ENCODE measurements around the gene PPEF2.
A peak's percentile ranks its signal among the peaks of the same experiment; 100 is the strongest.
"Not testable (repeated sequence)": the region's sequence is repeated elsewhere in the genome, so short reads cannot be mapped to it uniquely, and the experiment has no call there.

PPEF2 gene

DNA sequence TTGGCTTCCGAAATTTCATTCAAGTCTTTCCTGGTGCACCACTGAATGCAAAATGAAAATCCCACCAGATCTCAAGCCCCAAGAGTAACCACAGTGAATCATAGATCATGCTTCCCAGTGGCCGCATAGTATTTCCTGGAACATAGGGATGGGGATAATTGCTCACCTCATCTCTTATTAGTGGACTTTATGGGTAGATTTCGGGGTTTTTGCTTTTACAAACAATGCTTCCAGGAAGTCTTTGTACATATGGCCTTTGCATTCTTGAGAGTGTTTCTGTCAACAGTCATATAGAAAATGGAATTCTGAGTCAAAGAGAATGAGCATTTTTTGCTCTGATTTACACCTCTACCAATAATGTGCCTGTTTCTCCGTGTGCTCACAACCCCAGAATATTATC is 53.4 kb downstream of the PPEF2 start:
- H3K27me3 ChIP-seq (replicated peaks; ENCODE audit: control insufficient read depth, insufficient read depth, low read length): peaks cover 1% of the 10 kb centered on the region
- DNase-seq (ENCODE audit: low read depth): peak; percentile 22
- H3K4me3 ChIP-seq (ENCODE audit: low read length): no peak overlapping the region
- no peaks in the 10 kb centered on the region for H3K36me3 ChIP-seq (ENCODE audit: control insufficient read depth, insufficient read depth, low read length, severe bottlenecking)
- no peaks in the 10 kb centered on the region for H3K9me3 ChIP-seq (ENCODE audit: control insufficient read depth, low read length)
- peaks cover 28% of the 10 kb centered on the region for H3K4me1 ChIP-seq (ENCODE audit: control insufficient read depth, insufficient read depth, low read length)
- H3K9ac ChIP-seq (ENCODE audit: low read length): no peak overlapping the region

DNA sequence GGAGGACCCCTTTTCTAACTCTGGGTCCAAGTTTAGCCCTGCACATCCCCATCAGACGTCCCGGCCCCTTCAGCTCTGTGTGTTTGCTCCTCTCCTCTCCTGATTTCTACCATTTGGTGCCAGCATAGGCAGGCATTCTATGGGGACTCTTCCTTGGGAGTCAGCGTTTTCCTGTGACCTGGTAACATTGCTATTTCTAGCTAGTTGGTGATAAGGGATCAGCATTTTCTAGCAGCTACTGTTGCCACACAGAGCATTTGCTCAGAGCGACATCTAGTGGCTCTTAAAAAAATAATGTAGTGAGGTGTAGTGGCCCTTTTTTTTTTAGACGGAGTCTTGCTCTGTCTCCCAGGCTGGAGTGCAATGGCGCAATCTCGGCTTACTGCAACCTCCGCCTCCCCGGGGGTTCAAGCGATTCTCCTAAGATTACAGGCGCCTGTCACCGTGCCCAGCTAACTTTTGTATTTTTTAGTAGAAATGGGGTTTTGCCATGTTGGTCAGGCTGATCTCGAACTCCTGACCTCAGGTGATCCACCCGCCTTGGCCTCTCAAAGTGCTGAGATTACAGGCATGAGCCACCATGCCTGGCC is 54.0 kb downstream of the PPEF2 start:
- peaks cover 32% of the 10 kb centered on the region for H3K4me1 ChIP-seq (ENCODE audit: control insufficient read depth, insufficient read depth, low read length)
- not testable (repeated sequence) for H3K36me3 ChIP-seq (ENCODE audit: control insufficient read depth, insufficient read depth, low read length, severe bottlenecking); H3K9ac ChIP-seq (ENCODE audit: low read length); H3K27me3 ChIP-seq (replicated peaks; ENCODE audit: control insufficient read depth, insufficient read depth, low read length); H3K4me3 ChIP-seq (ENCODE audit: low read length); H3K9me3 ChIP-seq (ENCODE audit: control insufficient read depth, low read length)
- DNase-seq (ENCODE audit: low read depth): peak; percentile 92

DNA sequence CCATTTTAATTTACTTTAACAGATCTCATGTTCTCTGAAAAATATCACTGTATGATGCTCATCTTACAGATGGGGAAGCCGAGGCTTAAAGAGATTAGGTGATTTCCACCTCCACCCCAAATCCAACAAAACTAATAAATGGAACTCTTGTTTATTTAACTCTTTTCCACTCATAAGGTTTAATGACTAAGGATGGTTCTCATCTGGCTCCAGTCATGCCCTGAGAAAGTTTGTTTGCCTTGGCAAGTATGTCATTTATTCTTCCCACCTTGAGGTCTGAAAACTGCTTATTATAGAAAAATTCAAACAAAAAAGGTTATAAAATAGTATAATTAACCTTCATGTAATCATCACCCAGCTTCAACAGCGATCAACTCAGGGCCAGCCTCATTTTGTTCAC is 56.3 kb downstream of the PPEF2 start:
- Histone ChIP-seq H3K4me1 (ENCODE audit: control insufficient read depth, insufficient read depth, low read length) (peaks cover 31% of the 10 kb centered on the region), H3K36me3 (ENCODE audit: control insufficient read depth, insufficient read depth, low read length, severe bottlenecking) (no peaks in the 10 kb centered on the region), H3K27me3 (replicated peaks; ENCODE audit: control insufficient read depth, insufficient read depth, low read length) (no peaks in the 10 kb centered on the region), H3K9ac (ENCODE audit: low read length) (no peak overlapping the region), H3K9me3 (ENCODE audit: control insufficient read depth, low read length) (no peaks in the 10 kb centered on the region), H3K4me3 (ENCODE audit: low read length) (no peak overlapping the region)
- no peak for DNase-seq (ENCODE audit: low read depth)

DNA sequence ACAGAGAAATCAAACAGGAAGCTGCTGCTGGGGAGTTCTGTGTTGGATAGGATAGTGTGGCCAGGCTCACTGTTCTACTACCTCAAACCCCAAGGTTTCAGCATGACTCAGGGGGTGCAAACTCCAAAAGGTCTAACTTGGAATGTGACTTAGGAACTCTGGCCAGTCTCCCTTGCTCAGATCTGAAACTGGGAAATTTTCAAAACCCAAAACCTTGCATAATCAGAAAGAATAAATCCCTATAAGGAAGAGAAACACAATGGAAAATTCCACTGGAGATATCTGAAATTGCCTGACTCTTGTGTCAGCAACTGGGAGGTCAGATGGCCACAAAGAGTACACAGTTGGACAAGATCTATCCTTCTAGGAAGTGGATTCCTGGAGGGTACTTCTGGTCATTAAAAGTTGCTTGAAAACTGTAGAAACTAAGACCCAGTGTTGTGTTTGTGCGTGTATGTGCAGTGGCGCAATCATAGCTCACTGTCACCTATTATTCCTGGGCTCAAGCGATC is 58.0 kb downstream of the PPEF2 start:
- H3K4me3 ChIP-seq (ENCODE audit: low read length): peak overlapping the region; percentile 39
- H3K4me1 ChIP-seq (ENCODE audit: control insufficient read depth, insufficient read depth, low read length): peaks cover 29% of the 10 kb centered on the region
- H3K36me3 ChIP-seq (ENCODE audit: control insufficient read depth, insufficient read depth, low read length, severe bottlenecking): no peaks in the 10 kb centered on the region
- no peaks in the 10 kb centered on the region for H3K9me3 ChIP-seq (ENCODE audit: control insufficient read depth, low read length)
- H3K9ac ChIP-seq (ENCODE audit: low read length): peak overlapping the region; percentile 76
- H3K27me3 ChIP-seq (replicated peaks; ENCODE audit: control insufficient read depth, insufficient read depth, low read length): no peaks in the 10 kb centered on the region
- peak; percentile 87 for DNase-seq (ENCODE audit: low read depth)

DNA sequence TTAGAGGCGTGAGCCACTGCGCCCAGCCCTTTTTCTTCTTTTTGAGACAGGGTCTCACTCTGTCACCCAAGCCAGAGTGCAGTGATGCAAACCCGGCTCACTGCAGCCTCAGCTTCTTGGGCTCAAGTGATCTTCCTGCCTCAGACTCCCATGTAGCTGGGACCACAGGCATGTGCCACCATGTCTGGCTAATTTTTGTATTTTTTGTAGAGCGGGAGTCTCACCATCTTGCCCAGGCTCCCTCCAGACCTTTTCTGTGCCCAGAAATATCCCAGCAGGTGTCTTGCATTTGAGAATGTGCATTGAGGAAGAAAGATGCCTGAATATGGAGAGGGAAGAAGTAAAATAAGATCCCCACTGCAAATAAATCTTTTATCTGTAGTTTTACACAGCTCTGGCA is 58.7 kb downstream of the PPEF2 start:
- H3K9me3 ChIP-seq (ENCODE audit: control insufficient read depth, low read length): no peaks in the 10 kb centered on the region
- H3K36me3 ChIP-seq (ENCODE audit: control insufficient read depth, insufficient read depth, low read length, severe bottlenecking): no peaks in the 10 kb centered on the region
- peaks cover 24% of the 10 kb centered on the region for H3K4me1 ChIP-seq (ENCODE audit: control insufficient read depth, insufficient read depth, low read length)
- peak overlapping the region; percentile 39 for H3K4me3 ChIP-seq (ENCODE audit: low read length)
- H3K27me3 ChIP-seq (replicated peaks; ENCODE audit: control insufficient read depth, insufficient read depth, low read length): no peaks in the 10 kb centered on the region
- peak overlapping the region; percentile 76 for H3K9ac ChIP-seq (ENCODE audit: low read length)
- DNase-seq (ENCODE audit: low read depth): no peak

DNA sequence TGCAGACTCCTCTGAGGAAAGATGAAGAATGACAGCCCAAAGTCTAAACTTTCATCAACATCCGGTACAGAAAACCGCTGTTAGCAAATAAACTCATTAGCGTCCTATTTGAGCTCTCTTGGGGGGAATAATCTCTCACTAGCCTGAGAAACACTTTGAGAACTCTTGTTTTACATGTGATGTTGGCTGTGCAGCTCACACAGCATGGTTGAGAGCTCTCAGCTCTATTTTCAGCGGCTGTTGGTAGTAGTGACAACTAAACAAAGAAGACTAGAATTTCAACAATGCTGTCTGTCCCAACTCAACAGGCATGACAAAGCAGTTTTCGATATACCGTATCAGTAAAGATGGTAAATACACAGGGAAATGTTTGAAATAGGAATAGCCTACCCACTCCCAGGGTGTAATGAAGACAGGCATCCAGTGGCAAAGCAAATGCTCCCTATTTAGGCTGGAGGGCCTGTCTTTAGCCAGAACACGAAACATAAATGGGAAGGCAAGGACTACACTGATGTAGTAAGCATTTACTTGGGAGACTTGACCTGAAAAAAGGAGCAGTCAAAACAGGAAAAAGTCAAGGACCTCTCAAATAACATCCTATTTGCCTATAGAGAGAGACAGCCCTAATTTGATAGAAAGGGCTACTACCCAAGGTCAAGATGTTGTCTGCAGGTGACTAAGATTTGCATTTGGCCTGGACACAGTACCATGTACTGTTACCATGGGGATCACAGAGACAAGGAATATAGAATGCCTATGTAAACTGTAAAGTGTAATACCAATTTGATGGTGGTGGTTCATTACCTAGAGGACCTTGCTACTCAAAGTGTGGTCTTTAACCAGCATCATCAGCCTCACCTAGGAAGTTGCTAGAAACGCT is 60.4 kb downstream of the PPEF2 start:
- Histone ChIP-seq H3K4me1 (ENCODE audit: control insufficient read depth, insufficient read depth, low read length) (peaks cover 15% of the 10 kb centered on the region), H3K4me3 (ENCODE audit: low read length) (no peak overlapping the region), H3K9ac (ENCODE audit: low read length) (no peak overlapping the region), H3K27me3 (replicated peaks; ENCODE audit: control insufficient read depth, insufficient read depth, low read length) (no peaks in the 10 kb centered on the region), H3K9me3 (ENCODE audit: control insufficient read depth, low read length) (no peaks in the 10 kb centered on the region), H3K36me3 (ENCODE audit: control insufficient read depth, insufficient read depth, low read length, severe bottlenecking) (no peaks in the 10 kb centered on the region)
- peak; percentile 23 for DNase-seq (ENCODE audit: low read depth)

DNA sequence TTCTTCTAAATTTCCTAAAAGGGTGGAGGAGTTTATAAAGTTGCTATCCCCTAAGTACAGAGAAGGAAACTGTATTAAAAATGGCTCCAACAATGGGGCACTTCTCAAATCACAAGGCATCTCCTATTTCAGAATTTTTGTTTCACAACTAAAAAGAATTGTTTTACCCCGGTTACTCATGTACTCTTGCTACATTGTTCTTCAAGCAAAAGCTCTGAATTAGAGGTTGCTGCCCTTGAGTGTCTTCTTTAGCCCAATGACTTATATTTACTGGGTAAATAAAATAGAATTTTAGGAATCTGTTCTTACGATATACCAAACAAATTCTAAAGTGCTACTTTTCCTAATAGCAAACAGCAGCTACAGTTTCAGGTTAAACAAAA is 67.5 kb downstream of the PPEF2 start:
- peak; percentile 68 for DNase-seq (ENCODE audit: low read depth)
- H3K27me3 ChIP-seq (replicated peaks; ENCODE audit: control insufficient read depth, insufficient read depth, low read length): no peaks in the 10 kb centered on the region
- H3K4me1 ChIP-seq (ENCODE audit: control insufficient read depth, insufficient read depth, low read length): peaks cover 21% of the 10 kb centered on the region
- no peak overlapping the region for H3K4me3 ChIP-seq (ENCODE audit: low read length)
- H3K36me3 ChIP-seq (ENCODE audit: control insufficient read depth, insufficient read depth, low read length, severe bottlenecking): no peaks in the 10 kb centered on the region
- H3K9ac ChIP-seq (ENCODE audit: low read length): no peak overlapping the region
- no peaks in the 10 kb centered on the region for H3K9me3 ChIP-seq (ENCODE audit: control insufficient read depth, low read length)

DNA sequence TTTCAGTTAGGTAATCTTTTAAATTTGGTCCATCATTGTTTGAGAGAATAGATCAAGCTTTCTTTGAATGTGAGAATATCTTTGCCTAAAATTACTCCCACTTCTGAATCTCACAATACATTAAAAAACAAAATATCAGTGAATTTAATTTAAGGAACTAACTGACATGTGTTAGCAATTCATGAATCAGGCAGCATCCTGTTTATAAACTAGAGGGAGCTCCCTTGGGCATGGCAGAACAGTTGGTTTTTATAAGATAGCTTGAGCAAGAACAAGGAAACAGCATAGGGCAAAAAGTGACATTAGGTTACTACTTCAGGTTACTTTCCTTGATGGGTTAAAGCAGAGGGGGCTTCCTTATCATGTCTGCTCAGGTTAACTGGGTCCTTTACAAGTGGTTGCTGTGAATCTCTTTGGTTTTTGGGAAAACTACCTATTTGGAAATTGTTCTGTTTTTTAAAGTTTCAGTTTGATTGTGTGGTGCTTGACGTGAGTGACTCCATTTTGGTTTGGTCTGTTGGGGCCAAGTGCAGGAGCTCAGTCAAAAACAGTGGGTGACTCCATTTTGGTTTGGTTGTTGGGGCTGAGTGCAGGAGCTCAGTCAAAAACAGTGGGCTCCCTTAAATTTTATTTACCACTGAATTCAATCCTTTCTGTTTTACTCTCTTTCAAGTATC is 68.0 kb downstream of the PPEF2 start:
- Histone ChIP-seq H3K36me3 (ENCODE audit: control insufficient read depth, insufficient read depth, low read length, severe bottlenecking) (no peaks in the 10 kb centered on the region), H3K9ac (ENCODE audit: low read length) (no peak overlapping the region), H3K4me3 (ENCODE audit: low read length) (no peak overlapping the region), H3K4me1 (ENCODE audit: control insufficient read depth, insufficient read depth, low read length) (peaks cover 21% of the 10 kb centered on the region), H3K27me3 (replicated peaks; ENCODE audit: control insufficient read depth, insufficient read depth, low read length) (no peaks in the 10 kb centered on the region), H3K9me3 (ENCODE audit: control insufficient read depth, low read length) (no peaks in the 10 kb centered on the region)
- DNase-seq (ENCODE audit: low read depth): peak; percentile 6

DNA sequence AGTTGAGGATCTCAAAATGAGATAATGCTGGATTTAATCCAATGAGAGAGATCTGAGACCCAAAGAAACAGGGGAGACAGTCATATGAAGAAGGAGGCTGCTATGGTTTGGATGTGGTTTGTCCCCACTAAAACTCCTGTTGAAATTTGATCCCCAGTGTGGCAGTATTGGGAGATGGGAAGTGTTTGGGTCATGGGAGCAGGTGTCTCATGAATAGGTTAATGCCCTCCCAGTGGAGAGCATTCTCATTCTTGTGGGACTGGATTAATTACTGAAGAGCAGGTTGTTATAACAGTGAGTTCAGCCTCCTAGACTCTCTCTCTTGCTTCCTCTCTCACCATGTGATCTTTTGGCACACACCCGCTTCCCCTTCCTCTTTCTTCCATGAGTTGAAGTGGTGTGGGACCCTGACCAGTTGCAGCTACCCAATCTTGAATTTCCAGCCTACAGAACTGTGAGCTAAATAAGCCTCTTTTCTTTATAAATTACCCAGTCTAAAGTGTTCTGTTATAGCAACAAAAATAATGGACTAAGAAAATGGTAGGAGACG is 70.3 kb downstream of the PPEF2 start:
- H3K27me3 ChIP-seq (replicated peaks; ENCODE audit: control insufficient read depth, insufficient read depth, low read length): no peaks in the 10 kb centered on the region
- no peak overlapping the region for H3K4me3 ChIP-seq (ENCODE audit: low read length)
- no peak for DNase-seq (ENCODE audit: low read depth)
- H3K9ac ChIP-seq (ENCODE audit: low read length): no peak overlapping the region
- H3K36me3 ChIP-seq (ENCODE audit: control insufficient read depth, insufficient read depth, low read length, severe bottlenecking): no peaks in the 10 kb centered on the region
- H3K4me1 ChIP-seq (ENCODE audit: control insufficient read depth, insufficient read depth, low read length): peaks cover 21% of the 10 kb centered on the region
- H3K9me3 ChIP-seq (ENCODE audit: control insufficient read depth, low read length): no peaks in the 10 kb centered on the region

DNA sequence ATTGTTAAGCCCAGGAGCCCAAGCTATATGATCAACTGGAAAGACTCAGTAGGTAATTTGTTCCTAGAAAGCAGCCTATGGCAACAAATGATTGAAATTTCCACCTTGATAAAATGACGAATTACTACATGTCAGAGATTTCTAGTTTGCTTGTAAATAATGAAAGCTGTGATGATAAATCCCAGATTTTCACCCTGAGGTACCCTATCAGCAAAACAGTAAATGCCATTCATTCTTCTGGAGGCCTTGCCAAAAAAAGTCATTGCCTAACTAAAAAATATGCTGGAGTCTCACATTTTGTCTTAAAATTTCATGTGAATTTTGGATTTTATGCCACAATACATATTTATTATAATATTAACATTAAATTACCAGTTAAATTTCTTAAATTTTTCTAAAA is 71.3 kb downstream of the PPEF2 start:
- H3K27me3 ChIP-seq (replicated peaks; ENCODE audit: control insufficient read depth, insufficient read depth, low read length): no peaks in the 10 kb centered on the region
- H3K36me3 ChIP-seq (ENCODE audit: control insufficient read depth, insufficient read depth, low read length, severe bottlenecking): no peaks in the 10 kb centered on the region
- no peaks in the 10 kb centered on the region for H3K9me3 ChIP-seq (ENCODE audit: control insufficient read depth, low read length)
- peak; percentile 46 for DNase-seq (ENCODE audit: low read depth)
- H3K9ac ChIP-seq (ENCODE audit: low read length): no peak overlapping the region
- H3K4me1 ChIP-seq (ENCODE audit: control insufficient read depth, insufficient read depth, low read length): peaks cover 21% of the 10 kb centered on the region
- H3K4me3 ChIP-seq (ENCODE audit: low read length): no peak overlapping the region

DNA sequence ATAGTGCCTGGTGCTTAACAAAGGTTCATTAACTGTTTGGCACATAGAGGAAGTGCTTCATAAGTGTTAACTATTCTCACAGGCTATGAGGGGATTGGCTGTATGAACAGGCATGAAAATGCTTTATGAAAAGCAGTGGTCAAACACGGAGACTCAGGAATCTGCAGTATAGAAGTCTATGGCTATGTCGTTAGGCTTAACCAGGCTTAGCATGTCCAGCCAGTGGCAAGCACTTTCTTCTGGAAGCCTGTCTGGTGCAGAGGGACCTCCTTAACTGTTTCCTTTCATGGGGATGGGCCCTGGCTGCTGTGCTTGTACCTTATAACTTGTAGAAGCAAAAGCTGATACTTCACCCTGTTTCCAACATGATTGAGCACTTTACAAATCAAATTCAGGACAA is 78.4 kb downstream of the PPEF2 start:
- H3K9ac ChIP-seq (ENCODE audit: low read length): no peak overlapping the region
- peaks cover 18% of the 10 kb centered on the region for H3K4me1 ChIP-seq (ENCODE audit: control insufficient read depth, insufficient read depth, low read length)
- H3K27me3 ChIP-seq (replicated peaks; ENCODE audit: control insufficient read depth, insufficient read depth, low read length): no peaks in the 10 kb centered on the region
- H3K36me3 ChIP-seq (ENCODE audit: control insufficient read depth, insufficient read depth, low read length, severe bottlenecking): no peaks in the 10 kb centered on the region
- H3K4me3 ChIP-seq (ENCODE audit: low read length): no peak overlapping the region
- no peaks in the 10 kb centered on the region for H3K9me3 ChIP-seq (ENCODE audit: control insufficient read depth, low read length)
- DNase-seq (ENCODE audit: low read depth): no peak
